GM18519 (cell line): ENCODE measurements around the gene FRMD8.
A peak's percentile ranks its signal among the peaks of the same experiment; 100 is the strongest.
"Not testable (repeated sequence)": the region's sequence is repeated elsewhere in the genome, so short reads cannot be mapped to it uniquely, and the experiment has no call there.

ENCODE experiments used
- ATAC-seq: cut with Tn5 transposase; IDR thresholded peaks from one replicate; pipeline ENCODE4 v1.9.1; 2021; ENCODE audit warnings: mild to moderate bottlenecking, moderate library complexity; ENCODE audit not compliant: unreplicated experiment, low FRiP score

FRMD8 gene

DNA sequence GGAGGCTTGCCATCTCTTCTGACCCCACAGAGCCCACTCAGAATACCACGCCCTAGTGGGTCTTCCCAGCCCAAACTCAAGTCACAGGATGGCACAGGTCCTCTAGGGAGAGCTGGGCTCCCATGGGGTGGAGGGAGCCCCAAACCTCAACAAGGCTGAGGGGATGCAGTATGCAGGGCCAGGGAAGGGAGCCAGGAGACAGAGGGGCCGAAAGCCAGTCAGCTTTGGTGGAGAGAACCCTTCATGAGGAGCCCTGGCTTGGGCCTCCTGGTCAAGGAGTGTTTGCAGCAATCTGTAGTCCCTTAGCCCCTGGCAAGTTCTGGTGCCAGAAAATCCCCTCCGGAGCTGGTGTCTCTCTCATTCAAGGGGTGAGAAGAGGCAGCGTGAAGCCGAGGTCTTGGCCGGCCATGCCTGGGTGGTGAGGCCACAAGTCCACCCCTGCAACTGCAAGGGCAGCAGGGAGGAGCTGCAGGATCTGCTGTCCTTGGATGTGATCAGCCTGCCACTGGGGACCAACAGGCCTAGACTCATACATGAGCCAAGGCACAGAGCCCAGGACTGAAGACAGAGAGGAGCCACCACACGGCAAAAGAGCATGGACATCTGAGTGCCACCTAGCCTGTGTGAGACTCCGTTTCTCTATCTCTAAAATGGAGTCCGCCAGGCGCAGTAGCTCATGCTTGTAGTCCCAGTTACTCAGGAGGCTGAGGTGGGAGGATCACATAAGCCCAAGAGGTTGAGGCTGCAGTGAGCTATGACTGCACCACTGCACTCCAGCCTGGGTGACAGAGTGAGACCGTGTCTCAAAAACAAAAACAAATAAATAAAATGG, 60.2 kb downstream of the FRMD8 start:
- ATAC-seq, result no peak

DNA sequence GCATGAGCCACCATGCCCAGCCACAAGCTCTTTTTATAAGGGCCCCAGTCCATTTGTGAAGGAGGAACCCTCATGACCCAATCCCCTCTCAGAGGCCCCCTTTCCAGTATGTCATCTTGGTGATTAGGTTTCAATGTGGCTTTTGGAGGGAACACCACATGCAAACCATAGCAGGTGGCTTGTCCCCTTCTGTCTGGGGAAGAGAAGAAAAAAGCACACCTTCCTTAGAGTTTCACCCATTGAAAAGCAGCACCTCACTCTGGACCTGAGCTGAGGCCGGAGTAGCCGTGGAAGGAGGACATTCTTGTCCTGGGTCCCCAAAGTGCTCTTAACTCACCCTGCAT, 61.6 kb downstream of the FRMD8 start:
- no peak for ATAC-seq

DNA sequence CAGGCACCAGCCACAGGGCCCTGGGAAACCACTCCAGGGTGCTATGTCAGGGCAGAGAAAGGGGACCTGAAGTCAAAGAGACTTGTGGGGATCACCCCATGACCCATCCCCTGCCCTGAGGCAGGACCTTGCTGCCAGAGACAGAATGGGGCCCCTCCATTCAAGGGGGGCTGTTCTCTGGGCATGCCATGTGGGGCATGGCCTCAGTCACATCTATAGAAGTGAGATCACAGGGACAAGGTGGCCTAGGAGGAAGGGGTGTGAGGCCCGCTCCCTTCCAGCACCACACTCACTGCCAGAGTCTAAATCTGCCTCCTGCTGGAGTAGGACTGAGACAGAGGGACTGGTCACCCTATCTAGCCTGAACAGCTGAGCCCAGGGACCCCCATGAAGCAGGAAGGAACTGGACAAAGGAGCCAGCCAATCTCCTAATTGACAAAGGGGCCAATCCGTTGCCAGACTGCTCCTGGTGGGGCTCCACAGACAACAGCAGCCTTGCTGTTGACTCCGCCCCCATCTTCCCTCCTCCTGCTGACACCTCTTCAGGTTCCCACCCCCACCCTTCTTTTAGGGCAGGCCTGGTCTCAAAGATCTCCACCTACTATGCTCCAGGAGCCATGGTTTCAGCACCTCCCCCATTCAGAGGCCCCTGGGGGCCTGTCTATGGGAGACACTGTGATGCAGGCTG, 62.1 kb downstream of the FRMD8 start:
- ATAC-seq, result no peak

DNA sequence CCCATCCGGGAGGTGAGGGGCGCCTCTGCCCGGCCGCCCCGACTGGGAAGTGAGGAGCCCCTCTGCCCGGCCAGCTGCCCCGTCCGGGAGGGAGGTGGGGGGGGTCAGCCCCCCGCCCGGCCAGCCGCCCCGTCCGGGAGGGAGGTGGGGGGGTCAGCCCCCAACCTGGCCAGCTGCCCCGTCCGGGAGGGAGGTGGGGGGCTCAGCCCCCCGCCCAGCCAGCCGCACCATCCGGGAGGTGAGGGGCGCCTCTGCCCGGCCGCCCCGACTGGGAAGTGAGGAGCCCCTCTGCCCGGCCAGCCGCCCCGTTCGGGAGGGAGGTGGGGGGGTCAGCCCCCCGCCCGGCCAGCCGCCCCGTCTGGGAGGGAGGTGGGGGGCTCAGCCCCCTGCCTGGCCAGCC, 64.9 kb downstream of the FRMD8 start:
- not testable (repeated sequence) for ATAC-seq

DNA sequence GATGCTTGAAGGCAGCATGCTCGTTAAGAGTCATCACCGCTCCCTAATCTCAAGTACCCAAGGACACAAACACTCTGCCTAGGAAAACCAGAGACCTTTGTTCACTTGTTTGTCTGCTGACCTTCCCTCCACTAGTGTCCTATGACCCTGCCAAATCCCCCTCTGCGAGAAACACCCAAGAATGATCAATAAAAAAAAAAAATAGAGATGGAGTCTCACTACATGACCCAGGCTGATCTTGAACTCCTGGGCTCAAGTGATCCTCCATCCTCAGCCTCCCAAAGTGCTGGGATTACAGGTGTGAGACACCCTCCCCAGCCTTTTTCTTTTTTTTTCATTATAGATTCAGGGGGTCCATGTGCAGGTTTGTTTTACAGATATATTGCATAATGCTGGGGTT, 65.8 kb downstream of the FRMD8 start:
- ATAC-seq, result not testable (repeated sequence)

DNA sequence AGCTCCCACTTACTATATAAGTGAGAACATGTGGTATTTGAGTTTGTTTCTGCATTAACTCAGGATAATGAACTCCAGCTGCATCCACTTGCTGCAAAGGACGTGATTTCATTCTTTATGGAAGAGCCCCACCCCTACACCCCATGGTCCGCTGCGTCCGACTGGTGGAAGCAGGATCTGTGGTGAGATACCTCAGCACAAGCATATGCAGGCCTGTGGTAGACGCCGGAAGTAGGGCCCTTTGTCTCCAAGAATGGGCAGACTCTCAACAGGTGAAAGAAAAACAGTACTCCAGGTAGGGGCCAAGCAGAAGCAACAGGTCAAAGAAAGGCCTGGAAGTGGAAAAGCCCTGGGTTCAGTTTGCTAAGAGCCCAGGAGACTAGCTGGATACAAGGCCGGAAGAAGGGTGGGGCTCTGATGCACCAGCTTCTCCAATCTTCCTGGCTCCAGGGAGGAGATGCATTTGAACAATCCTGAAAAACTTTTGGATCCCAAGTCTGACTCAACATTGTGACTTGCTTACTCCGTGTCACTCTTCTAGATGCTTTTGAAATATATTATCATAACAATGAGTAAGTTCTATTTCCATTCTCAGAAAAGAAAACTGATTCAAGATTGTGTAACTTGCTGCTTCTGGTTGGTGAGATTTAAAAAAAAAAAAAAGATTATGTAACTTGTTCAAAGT, 66.5 kb downstream of the FRMD8 start:
- no peak for ATAC-seq

DNA sequence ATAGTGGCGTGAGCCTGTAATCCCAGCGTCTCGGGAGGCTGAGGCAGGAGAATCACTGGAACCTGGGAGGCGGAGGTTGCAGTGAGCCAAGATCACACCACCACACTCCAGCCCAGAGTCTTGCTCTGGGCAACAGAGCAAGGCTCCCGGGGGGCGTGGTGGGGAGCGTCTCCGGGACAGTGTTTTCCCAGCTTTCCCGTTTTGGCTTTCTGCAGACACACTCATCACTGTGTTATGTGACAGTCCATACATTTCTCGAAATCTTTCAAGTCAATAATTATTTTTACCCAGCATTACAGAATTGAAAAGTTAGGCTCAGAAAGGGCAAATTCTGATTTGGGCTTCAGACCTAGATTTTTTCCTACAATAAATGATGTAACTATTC, 67.9 kb downstream of the FRMD8 start:
- no peak for ATAC-seq

DNA sequence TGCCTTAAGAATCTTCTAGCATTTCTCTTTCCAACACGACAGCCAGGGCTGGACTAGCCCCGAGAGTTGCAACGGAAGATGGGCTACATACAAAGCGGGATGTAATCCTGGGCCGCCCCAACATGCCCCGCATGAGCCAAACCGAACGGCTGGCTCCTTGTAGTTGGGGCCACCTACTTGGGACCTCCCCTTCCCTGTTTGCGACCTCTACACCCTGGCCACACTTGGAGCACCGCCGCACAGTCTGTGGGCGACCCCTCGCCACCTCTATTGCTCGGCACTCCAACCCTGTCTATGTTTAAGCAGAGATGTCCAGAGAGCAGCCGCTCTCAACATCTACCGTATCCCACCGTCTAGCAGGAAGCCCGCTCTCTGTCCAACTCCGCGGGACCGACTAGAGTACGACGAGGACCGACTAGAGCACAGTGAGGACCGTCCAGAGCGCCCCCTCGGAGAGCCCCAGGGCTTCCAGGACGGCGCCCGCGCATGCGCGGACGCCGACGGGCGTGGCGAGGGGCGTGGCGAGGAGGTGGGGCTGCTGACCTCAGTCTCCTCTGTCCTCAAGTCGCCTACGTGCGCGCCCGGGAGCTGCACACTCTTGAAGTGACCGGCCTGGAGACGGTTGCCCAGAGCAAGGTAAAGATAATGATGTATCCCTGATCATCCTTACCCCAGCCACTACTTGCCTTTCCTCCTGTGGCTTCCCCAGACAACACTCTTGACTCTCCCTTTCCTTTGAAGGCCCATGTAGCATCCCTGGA, 68.4 kb downstream of the FRMD8 start:
- ATAC-seq, result peak; percentile 47

DNA sequence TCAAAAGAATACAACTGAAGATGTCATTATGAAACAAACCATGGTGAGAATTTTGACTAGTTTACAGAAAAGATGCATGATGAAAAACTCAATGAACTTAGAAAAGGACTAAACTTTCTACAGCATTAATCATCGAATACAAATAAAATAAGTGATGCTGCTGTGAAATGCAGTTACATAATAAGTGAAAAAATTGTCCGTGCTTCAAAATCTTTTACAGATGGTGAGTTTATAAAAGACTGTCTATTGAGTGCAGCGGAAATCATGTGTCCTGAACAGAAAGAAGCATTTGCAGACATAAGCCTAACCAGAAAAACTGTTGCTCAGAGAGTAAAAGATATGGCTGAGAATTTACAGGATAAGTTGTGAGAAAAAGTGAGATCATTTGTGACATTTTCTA, 70.0 kb downstream of the FRMD8 start:
- no peak for ATAC-seq

DNA sequence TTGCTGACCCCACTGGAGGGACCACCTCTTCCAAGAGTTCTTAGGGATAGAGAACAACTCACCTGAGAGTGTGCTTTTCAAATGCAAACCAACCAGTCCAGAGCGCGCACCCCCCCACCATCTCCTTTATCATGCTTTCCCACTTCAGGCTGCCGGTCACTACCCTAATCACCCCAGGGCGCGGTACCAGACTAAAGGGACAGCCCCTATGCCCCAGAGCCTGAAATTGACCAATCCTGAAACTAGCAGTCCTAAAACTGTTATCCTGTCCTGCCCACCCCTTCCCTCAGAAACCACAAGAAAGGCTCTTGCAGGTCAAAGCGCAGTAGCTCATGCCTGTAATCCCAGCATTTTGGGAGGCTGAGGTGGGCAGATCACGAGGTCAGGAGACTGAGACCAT, 73.1 kb downstream of the FRMD8 start:
- ATAC-seq, result no peak
